Measurements from ENCODE around the gene TTLL8. TPM values are rescaled to one million over a fixed set of nuclear protein-coding genes. Genes with fewer than 3 reads are reported as not detected.
"Not testable (repeated sequence)": the region's sequence is repeated elsewhere in the genome, so short reads cannot be mapped to it uniquely, and the experiment has no call there.

TTLL8 gene
- total RNA-seq, 3 donors from 2014 or later, result not detected

DNA sequence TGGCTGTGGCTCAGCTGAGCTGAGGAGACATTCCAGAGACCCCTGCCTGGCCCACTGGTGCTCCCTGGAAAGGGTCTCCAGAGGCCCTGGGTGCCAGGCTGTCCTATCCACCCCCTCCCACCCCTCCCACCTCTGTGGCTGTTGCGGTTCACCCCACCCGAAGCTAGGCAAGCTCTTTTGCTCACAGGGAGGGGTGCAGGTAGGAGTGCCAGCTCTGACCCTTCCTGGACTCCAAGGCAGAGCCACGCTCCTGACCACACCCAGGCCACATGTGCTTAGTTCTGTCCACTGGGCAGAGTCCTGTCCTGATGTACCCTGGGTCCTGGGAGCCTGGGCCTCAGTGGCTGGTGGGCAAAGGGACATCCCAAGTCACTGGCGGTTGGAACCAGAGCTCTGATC lies 62.0 kb downstream of the TTLL8 start:
- H3K9me3 Mint-ChIP-seq, result peaks cover 3% of the 10 kb centered on the region
- peaks cover 7% of the 10 kb centered on the region for H3K27me3 Mint-ChIP-seq (ENCODE audit: low read depth)
- H3K4me1 Mint-ChIP-seq (ENCODE audit: low read depth), result peaks cover 6% of the 10 kb centered on the region
- DNase-seq (no peak), ATAC-seq (no peak)
- no peak overlapping the region for H3K4me3 Mint-ChIP-seq
- peaks cover under 1% of the 10 kb centered on the region for H3K36me3 Mint-ChIP-seq (ENCODE audit: insufficient read depth)

DNA sequence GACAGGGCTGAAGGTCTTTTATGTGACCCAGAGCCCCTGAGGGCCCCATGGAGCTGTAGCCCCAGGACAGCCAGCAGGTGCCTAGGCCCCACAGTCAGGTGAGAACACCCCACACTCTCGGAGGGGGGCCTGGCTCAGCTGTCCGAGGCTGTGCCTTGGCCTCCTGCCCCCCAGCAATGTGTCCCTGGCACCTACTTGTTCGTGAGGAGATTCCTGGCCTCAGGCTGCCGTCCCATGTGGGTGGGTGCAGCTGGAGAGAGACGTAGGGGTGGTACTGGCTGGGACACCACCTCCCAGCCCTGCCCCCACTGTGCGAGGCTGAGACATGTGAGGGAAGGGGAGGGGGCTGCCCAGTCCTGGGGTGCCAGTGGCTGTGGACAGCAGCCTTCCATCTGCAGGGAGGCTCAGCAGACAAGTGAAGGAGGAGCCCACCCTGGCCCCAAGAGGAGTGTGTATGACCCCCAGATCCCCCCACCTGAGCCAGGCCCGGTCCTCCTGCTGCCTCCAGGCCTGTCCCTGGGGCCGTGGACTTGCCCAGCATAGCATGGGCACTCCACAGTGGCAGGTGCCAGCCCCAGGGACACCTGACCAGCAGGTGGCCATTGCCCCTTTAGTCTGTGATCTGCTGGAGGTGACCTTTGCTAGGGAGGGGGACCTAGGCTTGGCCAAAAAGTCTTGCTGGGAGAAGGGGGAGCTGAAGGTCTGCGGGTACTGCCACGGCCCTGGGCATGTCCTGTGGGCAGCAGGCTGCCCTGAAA lies 62.6 kb downstream of the TTLL8 start:
- Mint-ChIP-seq H3K9me3 (peaks cover 7% of the 10 kb centered on the region), H3K36me3 (ENCODE audit: insufficient read depth) (peaks cover 4% of the 10 kb centered on the region), H3K4me1 (ENCODE audit: low read depth) (peaks cover 6% of the 10 kb centered on the region), H3K4me3 (no peak overlapping the region), H3K27me3 (ENCODE audit: low read depth) (peaks cover 5% of the 10 kb centered on the region)
- ATAC-seq, result no peak
- no peak for DNase-seq

DNA sequence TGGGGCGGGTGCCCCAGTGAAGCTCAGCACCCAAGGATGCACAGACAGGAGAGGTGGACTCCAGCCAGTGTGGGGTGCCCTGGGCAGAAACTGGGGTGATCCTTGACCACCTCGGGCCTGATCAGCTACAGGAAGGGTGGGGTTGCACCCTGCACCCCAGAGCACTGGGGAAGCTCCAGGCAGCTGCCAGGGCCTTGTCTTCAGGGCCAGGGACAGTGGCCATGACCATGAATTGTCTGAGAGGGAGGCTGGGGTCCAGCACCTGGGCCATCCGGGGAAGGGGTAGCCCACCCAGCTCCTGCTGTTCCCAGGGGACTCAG lies 63.1 kb downstream of the TTLL8 start:
- Mint-ChIP-seq H3K27me3 (ENCODE audit: low read depth) (peaks cover 5% of the 10 kb centered on the region), H3K4me3 (no peak overlapping the region)
- DNase-seq, result no peak

DNA sequence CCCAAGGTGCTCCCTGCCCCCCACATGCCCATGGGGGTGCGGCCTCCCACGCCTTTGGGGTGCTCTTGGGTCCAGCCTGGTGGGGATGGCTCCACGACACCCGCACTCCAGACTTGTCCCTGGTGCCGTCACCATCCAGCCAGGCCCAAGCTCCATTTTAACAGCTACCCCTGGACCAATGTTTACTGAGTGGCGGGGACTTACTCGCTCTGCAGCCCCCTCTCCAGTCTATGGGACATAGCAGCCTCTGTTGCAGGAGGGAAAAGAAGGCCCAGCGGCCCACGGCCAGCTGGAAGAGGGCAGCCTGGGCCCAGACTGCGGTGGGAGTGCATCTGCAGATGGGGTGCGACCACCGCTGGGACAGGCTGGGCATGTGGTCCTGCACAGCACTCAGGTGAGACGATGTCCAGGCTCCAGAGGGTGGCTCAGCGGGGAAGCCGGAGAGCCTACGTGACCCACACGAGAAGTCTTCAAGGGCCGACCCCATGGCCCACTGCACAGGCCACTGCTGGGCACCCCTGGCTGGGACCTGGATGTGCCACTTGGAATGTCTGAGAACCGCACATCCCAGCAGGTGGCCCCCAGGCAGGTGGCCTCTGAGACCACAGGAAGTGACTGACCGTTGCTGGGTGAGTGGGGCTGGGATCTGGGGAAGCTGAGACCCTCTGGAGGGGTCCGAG lies 63.6 kb downstream of the TTLL8 start:
- peaks cover 6% of the 10 kb centered on the region for H3K4me1 Mint-ChIP-seq (ENCODE audit: low read depth)
- peaks cover 11% of the 10 kb centered on the region for H3K9me3 Mint-ChIP-seq
- H3K36me3 Mint-ChIP-seq (ENCODE audit: insufficient read depth), result peaks cover 4% of the 10 kb centered on the region
- peaks cover 5% of the 10 kb centered on the region for H3K27me3 Mint-ChIP-seq (ENCODE audit: low read depth)
- DNase-seq (no peak), ATAC-seq (no peak)
- no peak overlapping the region for H3K4me3 Mint-ChIP-seq

More for the DNA sequence above, 63.1 kb downstream of the TTLL8 start:
- no peak for ATAC-seq
- Mint-ChIP-seq H3K36me3 (ENCODE audit: insufficient read depth) (peaks cover 4% of the 10 kb centered on the region), H3K4me1 (ENCODE audit: low read depth) (peaks cover 6% of the 10 kb centered on the region), H3K9me3 (peaks cover 11% of the 10 kb centered on the region)

DNA sequence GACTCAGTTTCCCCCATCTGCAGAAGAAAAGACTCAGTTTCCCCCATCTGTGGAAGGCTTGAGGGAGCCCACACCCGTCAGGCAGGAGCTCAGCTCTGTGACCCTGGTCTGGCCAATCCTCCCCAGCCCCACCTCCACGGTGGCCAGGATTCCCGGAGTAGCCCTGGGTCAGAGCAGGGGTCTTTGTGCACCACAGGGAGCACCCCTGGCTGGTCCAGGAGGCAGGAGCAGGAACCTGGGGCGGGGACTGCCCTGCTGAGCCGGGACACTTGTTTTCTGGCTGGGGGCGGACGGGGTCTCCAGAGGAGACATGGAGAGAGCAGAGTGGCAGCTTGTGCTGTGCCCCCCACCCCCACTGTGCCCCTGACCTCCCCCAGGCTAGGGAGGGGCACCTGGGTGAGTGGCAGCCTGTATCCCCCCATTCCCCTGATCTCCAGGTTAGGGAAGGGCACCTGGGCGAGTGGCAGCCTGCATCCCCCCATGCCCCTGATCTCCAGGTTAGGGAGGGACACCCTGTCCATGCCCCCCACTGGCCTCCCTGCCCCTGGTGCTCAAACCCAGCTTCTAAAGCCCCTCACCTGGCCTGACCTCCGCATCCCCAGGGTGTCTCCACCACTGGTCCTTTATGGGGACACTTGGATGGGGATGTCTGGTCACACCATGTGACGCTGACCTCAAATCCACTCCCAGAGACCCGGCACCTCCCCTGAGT lies 64.3 kb downstream of the TTLL8 start:
- ATAC-seq (peak in 1 of 2 donors; percentile 18), DNase-seq (no peak)
- Mint-ChIP-seq H3K9me3 (peaks cover 11% of the 10 kb centered on the region), H3K27me3 (ENCODE audit: low read depth) (peaks cover 1% of the 10 kb centered on the region), H3K4me1 (ENCODE audit: low read depth) (peaks cover 4% of the 10 kb centered on the region), H3K36me3 (ENCODE audit: insufficient read depth) (peaks cover 4% of the 10 kb centered on the region), H3K4me3 (no peak overlapping the region)

DNA sequence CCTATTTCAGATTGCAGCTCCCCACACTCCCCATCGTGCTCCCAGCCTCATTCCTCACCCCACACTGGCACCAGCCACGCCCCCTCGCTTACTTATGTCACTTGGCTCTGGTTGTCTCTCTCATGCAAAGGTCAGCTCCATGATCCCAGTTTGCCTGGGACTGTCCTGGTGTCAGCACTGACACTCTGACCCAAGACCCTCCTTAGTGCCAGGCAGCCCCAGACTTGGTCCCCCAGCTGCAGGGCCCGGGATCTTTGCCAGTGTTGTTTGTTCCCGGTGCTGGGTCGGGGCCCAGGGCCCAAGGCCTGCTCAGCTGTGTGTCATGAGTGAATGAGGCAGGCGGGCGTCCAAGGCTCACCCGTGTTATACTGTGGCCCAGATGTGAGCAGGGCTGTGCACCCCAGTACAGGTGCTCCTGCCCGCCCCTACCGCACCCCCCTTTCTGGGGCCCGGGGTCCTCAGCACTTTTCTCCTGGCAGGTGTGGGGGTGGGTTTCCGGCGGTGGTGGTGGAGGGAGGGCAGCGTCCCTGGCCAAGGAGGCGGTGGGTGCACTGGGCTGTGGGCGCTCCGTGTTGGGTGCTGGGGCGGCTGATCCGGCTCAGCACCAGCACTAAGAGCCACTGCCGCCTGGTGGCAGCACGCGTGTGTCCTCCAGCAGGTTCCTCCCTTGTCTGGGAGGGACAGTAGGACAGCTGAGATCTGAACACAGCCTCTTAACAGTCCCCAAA lies 65.0 kb downstream of the TTLL8 start:
- Mint-ChIP-seq H3K9me3 (peaks cover 11% of the 10 kb centered on the region), H3K36me3 (ENCODE audit: insufficient read depth) (peaks cover 4% of the 10 kb centered on the region), H3K4me3 (peak overlapping the region; percentile 34), H3K27me3 (ENCODE audit: low read depth) (no peaks in the 10 kb centered on the region), H3K4me1 (ENCODE audit: low read depth) (peaks cover 4% of the 10 kb centered on the region)
- peak; percentile 71 for DNase-seq
- ATAC-seq, result peak; percentile 91 to 96

DNA sequence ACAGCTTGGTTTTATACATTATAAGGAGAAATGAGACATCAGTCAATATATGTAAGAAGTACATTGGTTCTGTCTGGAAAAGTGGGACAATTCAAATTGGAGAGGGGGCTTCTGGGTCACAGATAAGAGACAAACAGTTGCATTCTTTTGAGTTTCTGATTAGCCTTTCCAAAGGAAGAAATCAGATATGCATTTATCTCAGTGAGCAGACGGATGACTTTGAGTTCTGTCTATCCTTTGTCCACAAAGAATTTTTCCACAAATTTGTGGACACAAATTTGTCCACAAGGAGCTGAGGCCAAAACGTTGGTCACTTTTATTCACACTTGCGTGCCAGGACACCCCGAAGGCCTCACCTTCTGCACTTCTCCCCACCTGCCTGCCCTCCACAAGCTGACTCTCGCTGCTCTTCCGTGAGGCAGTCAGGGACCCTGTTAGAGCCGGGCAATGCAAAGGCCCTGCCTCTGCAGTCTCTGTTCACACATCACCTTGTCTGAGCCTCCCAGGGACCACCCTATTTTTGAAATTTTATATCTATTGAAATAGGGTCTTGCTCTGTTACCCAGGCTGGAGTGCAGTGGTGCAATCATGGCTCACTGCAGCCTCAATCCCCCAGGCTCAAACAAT lies 66.1 kb downstream of the TTLL8 start:
- Mint-ChIP-seq H3K36me3 (ENCODE audit: insufficient read depth) (peaks cover 4% of the 10 kb centered on the region), H3K9me3 (peaks cover 11% of the 10 kb centered on the region), H3K4me1 (ENCODE audit: low read depth) (peaks cover 4% of the 10 kb centered on the region), H3K4me3 (no peak overlapping the region), H3K27me3 (ENCODE audit: low read depth) (no peaks in the 10 kb centered on the region)
- DNase-seq (no peak), ATAC-seq (no peak)

DNA sequence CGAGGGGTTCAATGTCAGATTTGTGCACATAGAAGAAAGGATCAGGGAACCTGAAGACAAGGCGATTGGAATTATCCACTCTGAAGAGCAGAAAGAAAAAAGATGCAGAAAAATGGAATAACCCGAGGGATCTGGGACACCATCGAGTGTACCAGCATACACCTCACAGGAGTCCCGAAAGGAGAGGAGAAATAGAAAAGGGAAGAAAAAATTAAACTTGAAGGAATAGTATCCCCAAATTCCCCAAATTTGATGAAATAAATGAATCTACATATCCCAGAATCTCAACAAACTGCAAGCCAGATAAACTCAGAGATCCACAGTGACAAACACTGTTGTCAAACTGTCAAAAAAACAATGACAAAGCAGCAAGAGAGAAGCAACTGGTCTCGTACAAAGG lies 66.9 kb downstream of the TTLL8 start:
- DNase-seq, result no peak
- Mint-ChIP-seq H3K36me3 (ENCODE audit: insufficient read depth) (peaks cover 7% of the 10 kb centered on the region), H3K4me1 (ENCODE audit: low read depth) (peaks cover 4% of the 10 kb centered on the region), H3K4me3 (no peak overlapping the region), H3K27me3 (ENCODE audit: low read depth) (peaks cover 3% of the 10 kb centered on the region), H3K9me3 (peaks cover 18% of the 10 kb centered on the region)
- ATAC-seq, result no peak

DNA sequence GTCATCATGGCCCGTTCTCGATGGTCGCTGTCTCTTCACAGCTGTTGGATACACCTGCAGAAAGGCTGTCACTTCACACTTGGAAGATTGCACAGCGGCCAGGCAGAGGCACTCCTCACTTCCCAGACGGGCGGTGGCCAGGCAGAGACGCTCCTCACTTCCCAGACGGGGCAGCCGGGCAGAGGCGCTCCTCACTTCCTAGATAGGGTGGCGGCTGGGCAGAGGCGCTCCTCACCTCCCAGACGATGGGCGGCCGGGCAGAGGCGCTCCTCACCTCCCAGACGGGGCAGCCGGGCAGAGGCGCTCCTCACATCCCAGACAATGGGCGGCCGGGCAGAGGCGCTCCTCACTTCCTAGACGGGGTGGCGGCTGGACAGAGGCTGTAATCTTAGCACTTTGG lies 68.3 kb downstream of the TTLL8 start:
- DNase-seq; H3K4me1 Mint-ChIP-seq (ENCODE audit: low read depth); H3K36me3 Mint-ChIP-seq (ENCODE audit: insufficient read depth); H3K27me3 Mint-ChIP-seq (ENCODE audit: low read depth); H3K4me3 Mint-ChIP-seq; ATAC-seq: not testable (repeated sequence)
- peaks cover 26% of the 10 kb centered on the region for H3K9me3 Mint-ChIP-seq

GRCh38 chr22:49986325-49986724 lies 71.8 kb downstream of the TTLL8 start:
- Mint-ChIP-seq H3K36me3 (ENCODE audit: insufficient read depth) (peaks cover 9% of the 10 kb centered on the region), H3K4me3 (no peak overlapping the region), H3K27me3 (ENCODE audit: low read depth) (peaks cover 14% of the 10 kb centered on the region), H3K9me3 (peaks cover 25% of the 10 kb centered on the region), H3K4me1 (ENCODE audit: low read depth) (peaks cover 6% of the 10 kb centered on the region)
- DNase-seq (no peak), ATAC-seq (no peak)

DNA sequence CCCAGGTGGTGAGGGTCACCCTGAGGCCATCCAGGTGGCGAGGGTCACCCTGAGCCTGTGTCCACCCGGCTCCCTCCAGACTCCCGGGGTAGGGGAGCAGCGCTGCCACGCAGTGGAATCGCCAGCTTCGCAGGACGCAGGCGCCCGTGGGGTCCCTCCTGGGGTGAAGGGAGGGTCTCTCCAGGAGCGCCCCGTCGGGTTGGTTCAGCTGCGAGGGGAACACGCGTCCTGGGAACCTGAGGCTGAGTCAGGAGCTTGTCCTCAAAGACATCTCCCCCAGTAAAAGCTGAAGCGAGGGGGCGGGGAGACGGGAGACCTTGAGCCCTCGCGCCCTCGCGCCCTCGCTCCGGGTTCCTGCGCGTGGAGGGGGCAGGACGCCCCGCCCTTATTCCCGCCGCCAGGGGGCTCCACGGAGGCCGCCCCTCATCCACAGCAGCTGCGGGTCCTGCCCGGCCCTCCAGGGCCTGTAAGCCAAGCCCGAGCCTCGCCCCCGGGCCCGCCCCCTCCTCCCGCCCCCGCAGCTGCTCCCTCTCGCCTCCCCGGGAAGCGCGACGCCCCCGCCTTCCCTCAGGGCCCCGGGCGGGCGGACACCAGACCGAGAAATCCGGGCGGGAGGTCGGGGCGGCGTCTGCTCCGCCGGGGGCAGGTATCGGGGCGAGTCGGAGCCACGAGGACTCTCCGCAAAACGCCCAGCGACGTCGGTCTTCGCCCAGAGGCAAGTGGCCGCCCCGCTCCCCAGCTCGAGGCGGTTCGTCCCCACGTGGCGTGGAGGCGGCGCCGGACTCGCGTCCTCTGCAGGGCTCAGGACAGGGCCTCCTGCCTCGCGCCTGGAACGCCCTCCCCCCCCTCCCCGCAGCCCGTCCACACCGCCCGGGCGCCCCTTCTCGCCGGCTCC lies 74.7 kb downstream of the TTLL8 start:
- peak; percentile 51 for DNase-seq
- peaks cover 24% of the 10 kb centered on the region for H3K9me3 Mint-ChIP-seq

DNA sequence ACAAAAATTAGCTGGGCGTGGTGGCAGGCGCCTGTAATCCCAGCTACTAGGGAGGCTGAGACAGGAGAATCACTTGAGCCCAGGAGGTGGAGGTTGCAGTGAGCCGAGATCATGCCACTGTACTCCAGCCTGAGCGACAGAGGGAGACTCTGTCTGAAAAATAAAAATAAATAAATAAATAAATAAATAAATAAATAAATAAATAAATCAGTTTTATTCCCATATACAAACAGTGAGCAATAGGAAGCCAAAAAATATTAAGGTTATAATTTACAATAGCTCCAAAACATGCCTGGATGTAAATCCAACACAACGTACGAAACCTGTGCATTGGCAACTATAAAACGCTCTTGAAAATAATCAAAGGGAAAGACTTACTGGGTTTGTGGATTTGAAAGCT lies 76.3 kb downstream of the TTLL8 start:
- DNase-seq, ATAC-seq, H3K4me3 Mint-ChIP-seq: not testable (repeated sequence)
- Mint-ChIP-seq H3K27me3 (ENCODE audit: low read depth) (peaks cover 14% of the 10 kb centered on the region), H3K4me1 (ENCODE audit: low read depth) (peaks cover 28% of the 10 kb centered on the region), H3K9me3 (peaks cover 24% of the 10 kb centered on the region), H3K36me3 (ENCODE audit: insufficient read depth) (peaks cover 13% of the 10 kb centered on the region)

More for the DNA sequence above, 74.7 kb downstream of the TTLL8 start:
- peaks cover 14% of the 10 kb centered on the region for H3K27me3 Mint-ChIP-seq (ENCODE audit: low read depth)
- H3K4me3 Mint-ChIP-seq, result no peak overlapping the region
- ATAC-seq, result peak; percentile 29 to 44
- peaks cover 11% of the 10 kb centered on the region for H3K36me3 Mint-ChIP-seq (ENCODE audit: insufficient read depth)
- peaks cover 21% of the 10 kb centered on the region for H3K4me1 Mint-ChIP-seq (ENCODE audit: low read depth)
